ENCODE data around the gene ATP5F1B.

The ATP5F1B gene

GRCh38 chr12:56645201-56645716, 525 bp downstream of the ATP5F1B start:
- no peak for DNase-seq

- no peak for DNase-seq
Measured at GRCh38 chr12:56644654-56645053, 1.1 kb downstream of the ATP5F1B start.

GRCh38 chr12:56641219-56641618, 4.6 kb downstream of the ATP5F1B start:
- no peak for DNase-seq

GRCh38 chr12:56637621-56638020, 8.2 kb downstream of the ATP5F1B start:
- DNase-seq, result no peak

DNA sequence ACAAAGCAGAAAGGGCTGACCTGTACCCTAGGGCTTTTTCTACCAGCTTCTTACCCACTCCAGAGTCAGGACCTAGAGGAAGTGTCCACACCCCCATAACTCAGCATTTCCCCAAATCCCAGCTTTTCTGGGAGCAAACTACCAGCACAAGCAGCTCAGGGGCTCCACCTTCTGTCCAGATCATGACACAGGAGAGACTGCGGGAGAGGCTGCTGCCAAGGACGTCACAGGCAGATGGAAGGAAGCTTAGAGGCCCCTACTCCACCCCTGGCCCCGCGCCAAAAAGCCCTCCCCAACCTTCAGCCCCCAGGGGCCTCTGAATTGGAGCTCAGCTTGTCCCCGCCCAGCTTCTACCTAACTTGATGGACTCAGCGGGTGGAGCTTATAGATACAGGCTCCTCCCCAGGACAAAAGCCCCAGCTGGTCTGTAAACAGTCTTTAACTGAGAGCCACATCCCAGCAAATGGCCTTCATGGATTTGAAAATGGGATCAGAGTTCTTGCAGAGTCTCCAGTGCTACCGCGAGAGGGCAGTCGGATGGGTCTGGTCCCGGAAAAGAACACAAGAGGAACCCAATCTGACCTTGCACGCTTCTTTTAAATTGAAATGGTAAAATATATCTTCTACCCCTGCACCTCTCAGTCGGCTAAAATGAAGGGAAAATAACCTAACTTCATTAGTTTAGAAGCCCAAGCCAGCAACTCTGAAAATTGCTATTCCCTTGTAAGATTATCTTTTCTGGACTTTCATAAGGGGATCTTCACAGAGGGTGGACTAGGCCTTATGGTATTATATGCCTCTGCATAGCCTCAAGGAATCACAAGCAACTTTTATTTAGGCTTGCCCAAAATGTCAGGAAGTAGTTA, 8.9 kb downstream of the ATP5F1B start:
- peak; percentile 98 for DNase-seq

DNA sequence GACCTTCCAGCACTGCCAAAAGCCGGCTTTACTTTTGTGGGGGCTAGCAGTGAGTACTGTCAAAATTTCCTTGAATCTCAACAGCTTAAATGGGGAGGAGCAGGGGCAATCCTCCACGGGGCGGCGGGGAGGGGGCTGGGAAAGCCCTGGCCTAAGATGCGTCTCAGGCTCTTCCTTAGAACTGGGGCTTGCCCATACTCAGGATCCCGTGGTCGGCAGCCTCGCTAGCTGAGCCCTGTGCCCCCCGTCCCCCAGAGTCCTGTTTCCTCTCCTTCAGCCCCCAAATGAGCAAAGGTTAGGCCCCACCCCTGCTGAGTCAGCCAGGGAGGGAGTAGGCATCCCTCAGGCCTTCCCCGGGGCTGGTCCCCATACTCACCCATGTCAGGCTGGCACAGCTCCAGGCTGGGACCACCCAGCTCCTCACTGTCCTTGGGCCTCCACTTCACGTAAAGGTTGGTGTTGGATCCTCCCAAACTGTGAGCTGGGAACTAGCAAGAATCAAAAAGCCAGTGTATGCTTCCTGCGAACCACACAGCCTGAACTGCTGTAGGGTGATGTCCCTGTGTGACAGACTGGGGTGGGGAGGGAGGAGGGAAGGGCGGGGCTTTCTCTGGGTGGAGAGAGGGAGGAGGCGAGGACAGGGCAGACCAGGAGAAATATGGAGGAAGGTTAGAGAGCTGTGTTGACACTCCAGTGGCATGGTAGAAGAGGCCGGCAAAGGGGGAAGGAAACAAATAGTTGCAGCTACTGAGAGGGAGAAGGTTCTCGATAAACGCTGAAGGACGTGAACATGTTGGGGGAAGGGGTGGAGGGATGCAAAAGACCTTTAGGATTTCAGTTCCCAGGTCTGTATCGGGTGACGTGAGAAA, 9.7 kb downstream of the ATP5F1B start:
- no peak for DNase-seq

GRCh38 chr12:56634837-56635791, 10.7 kb downstream of the ATP5F1B start:
- no peak for DNase-seq

DNA sequence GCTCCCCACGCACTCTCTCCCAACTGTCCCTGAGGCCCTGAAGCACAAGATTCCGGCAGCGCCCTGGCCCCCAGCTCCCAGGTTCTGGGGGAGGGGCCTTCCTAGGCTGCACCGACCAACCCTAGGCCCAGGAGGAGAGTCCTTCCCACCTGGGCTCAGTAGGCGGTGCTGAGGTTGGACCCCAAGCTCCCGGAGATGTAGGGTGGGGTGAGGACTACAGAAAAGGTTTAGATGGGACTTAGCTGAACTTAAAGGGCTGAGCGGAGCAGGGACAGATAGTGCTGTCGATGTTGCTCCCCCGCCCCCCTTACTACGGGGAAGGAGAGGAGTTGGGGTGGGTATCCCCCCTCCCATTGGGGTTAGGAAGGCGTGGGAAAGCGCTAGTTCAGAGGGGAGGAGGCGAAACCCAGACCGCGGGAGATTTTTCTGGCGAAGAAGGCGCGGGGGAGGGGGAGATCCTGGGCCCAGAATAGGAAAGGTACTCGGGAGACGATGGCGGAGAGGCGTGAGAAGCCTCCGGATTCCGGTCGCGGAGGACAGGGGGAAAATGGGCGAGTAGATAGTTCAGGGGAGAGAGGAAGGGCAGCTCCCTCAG, 11.4 kb downstream of the ATP5F1B start:
- no peak for DNase-seq

- no peak for DNase-seq
Measured at GRCh38 chr12:56633468-56634241, 12.1 kb downstream of the ATP5F1B start.

GRCh38 chr12:56632701-56633467, 12.9 kb downstream of the ATP5F1B start:
- DNase-seq, result no peak

GRCh38 chr12:56631790-56632700, 13.7 kb downstream of the ATP5F1B start:
- DNase-seq, result no peak

DNA sequence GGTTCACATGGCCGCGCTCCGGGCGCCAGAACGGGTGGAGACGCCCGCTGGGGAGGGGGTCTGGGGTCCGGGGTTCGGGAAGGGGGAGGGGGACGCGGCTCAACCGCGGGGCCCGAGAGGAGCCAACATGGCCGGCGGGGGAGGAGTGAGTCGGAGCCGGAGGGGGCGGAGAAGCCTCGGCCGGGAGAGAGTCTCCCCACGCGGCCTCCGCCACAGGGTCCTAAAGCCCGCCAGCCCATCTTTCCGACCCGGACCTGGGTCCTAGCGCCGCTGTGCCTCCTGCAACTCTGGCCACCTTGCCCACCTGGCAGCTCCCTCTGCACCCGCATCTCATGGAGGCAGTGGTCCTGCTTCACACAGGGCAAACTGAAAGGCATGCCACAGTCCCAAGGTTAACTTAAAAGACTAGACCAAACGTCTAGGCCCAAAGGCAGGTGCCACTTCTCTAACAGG, 15.6 kb downstream of the ATP5F1B start, which contains the start of gene BAZ2A:
Gene BAZ2A (minus strand): TSS at position 147 of the 453 bp plus-strand sequence. CDS start 12,796 bp downstream, outside the sequence.
- peak; percentile 26 for DNase-seq

DNA sequence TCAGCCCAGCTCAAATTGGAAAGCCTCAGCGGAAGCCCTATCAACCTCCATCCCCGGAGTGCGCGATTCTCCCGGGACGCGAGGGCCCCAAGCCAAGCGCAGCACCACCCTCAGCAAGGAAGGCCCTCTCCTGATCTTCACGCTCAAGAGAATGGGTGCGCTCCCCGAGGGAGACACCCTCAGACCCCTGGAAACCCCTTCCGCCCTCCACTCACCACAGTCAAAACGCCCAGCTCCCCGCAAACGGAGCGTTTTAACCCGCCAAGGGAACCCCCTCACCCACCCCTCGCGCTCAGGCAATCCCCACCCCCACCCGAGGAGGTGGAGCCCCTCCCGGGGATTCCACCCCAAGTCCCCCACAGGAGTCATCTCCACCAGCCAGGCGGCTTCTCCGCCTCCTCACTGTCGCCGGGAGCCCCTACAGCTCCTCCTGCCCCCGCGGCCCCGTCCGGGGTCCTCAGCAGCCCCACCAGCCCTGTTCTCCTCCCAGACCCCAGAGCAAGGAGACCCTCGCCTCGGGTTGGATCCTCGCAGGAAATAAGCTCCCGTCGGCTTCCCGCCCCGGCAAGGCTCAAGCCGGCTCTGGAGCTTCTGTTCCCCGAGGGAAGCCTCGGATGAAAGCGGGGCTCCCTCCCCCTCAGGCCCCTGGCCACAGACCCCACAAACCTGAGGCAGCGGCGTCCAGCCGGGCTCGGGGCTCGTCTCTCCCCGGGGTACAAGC, 16.2 kb downstream of the ATP5F1B start:
- DNase-seq, result no peak

GRCh38 chr12:56628671-56629458, 16.9 kb downstream of the ATP5F1B start:
- no peak for DNase-seq

GRCh38 chr12:56626701-56627100, 19.1 kb downstream of the ATP5F1B start:
- DNase-seq, result no peak

GRCh38 chr12:56622535-56622934, 23.2 kb downstream of the ATP5F1B start:
- no peak for DNase-seq

DNA sequence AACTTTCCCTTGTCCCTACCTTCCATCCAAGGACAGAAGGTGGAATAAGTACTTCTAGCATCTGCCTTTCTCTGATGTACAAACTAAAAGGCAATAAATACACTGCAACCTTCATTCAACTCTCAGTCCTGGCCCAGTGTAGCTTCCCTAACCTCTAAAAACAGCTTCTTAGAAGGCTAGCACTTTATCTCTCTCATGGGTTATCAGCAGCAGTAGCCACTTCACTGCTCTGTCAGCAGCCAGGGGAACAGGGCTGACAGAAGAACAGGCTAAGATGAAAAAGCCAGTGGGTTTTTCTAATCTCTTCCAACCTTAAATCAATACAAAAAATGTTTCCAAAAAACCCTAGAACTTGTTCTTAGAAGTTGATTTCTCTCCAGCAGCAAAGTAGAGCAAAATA, 28.9 kb downstream of the ATP5F1B start:
- no peak for DNase-seq

All from NCI-H2081 treated with DMSO at 0.1 percent for 48 hours (cell line).